K562 (cell line): Measurements from ENCODE around the gene DCUN1D3.

Source experiments
- CHD2 ChIP-seq: IDR thresholded peaks from 2 replicates; pipeline ENCODE4 v1.6.1; 2011; ENCODE audit warnings: low read depth, low read length
- EGR1 ChIP-seq: fragments of 450-650 bp; conservative IDR thresholded peaks from 2 replicates; pipeline ENCODE4 v1.6.1; 2017; ENCODE audit warnings: mild to moderate bottlenecking
- EZH2 ChIP-seq: IDR thresholded peaks from 2 replicates; pipeline ENCODE4 v1.6.1; 2012; ENCODE audit warnings: low read depth, mild to moderate bottlenecking, inconsistent platforms, low read length, borderline replicate concordance
- GABPB1 ChIP-seq: sonication (generic); formaldehyde crosslinking; IDR thresholded peaks from 2 replicates; pipeline ENCODE4 v1.8.0; 2022; ENCODE audit warnings: mild to moderate bottlenecking, missing genetic modification reagents
- HDGF ChIP-seq: fragments of 450-650 bp; IDR thresholded peaks from 2 replicates; pipeline ENCODE4 v1.6.1; 2016
- NFYB ChIP-seq: IDR thresholded peaks from 2 replicates; pipeline ENCODE4 v1.6.1; 2011; ENCODE audit warnings: mild to moderate bottlenecking, moderate library complexity; ENCODE audit not compliant: insufficient read length; ENCODE audit errors: extremely low read depth
- RNF2 ChIP-seq: sonication (generic); IDR thresholded peaks from 2 replicates; pipeline ENCODE4 v1.6.1; 2016
- ZNF121 ChIP-seq: sonication (generic); formaldehyde crosslinking; conservative IDR thresholded peaks from 2 replicates; pipeline ENCODE4 v1.8.0; 2022; ENCODE audit warnings: missing genetic modification reagents
- ZNF449 ChIP-seq: fragments of 250-450 bp; sonication (Bioruptor Pico); IDR thresholded peaks from 2 replicates; pipeline ENCODE4 v1.8.0; 2022; ENCODE audit warnings: moderate library complexity, mild to moderate bottlenecking, inconsistent platforms
- TF ChIP-seq, protein P1 (sequence below), 3 experiments: IDR thresholded peaks in 2 of 3; conservative IDR thresholded peaks in 1 of 3; 2 replicates each; pipeline ENCODE4 v1.5.1; 2011 to 2012; ENCODE audit warnings: low read length in 3 of 3, mild to moderate bottlenecking in 3 of 3, control low read depth in 2 of 3, improper control_type of control experiment in 1 of 3, inconsistent platforms in 1 of 3, low read depth in 1 of 3, mixed read lengths in 1 of 3, moderate library complexity in 1 of 3; ENCODE audit not compliant: insufficient read depth in 2 of 3
- TF ChIP-seq, protein P2 (sequence below): sonication (generic); formaldehyde crosslinking; IDR thresholded peaks from 2 replicates; pipeline ENCODE4 v1.8.0; 2022; ENCODE audit warnings: mild to moderate bottlenecking, low read depth, missing genetic modification reagents

GRCh38 chr16:20865420-20866131 is 34.6 kb downstream of the DCUN1D3 start:
- TF ChIP-seq EGR1, result no peak
- TF ChIP-seq, protein P1, sequence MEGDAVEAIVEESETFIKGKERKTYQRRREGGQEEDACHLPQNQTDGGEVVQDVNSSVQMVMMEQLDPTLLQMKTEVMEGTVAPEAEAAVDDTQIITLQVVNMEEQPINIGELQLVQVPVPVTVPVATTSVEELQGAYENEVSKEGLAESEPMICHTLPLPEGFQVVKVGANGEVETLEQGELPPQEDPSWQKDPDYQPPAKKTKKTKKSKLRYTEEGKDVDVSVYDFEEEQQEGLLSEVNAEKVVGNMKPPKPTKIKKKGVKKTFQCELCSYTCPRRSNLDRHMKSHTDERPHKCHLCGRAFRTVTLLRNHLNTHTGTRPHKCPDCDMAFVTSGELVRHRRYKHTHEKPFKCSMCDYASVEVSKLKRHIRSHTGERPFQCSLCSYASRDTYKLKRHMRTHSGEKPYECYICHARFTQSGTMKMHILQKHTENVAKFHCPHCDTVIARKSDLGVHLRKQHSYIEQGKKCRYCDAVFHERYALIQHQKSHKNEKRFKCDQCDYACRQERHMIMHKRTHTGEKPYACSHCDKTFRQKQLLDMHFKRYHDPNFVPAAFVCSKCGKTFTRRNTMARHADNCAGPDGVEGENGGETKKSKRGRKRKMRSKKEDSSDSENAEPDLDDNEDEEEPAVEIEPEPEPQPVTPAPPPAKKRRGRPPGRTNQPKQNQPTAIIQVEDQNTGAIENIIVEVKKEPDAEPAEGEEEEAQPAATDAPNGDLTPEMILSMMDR (IDR thresholded peaks at IDR 0.05 in 2 of 3, conservative IDR thresholded peaks at IDR 0.05 in 1 of 3; ENCODE audit: insufficient read depth in 2 of 3, low read depth in 1 of 3, low read length in 3 of 3), result no peak
- TF ChIP-seq CHD2, result no peak
- no peak for TF ChIP-seq EZH2
- TF ChIP-seq GABPB1 (CRISPR knock-in tag), result no peak
- TF ChIP-seq, protein P2, sequence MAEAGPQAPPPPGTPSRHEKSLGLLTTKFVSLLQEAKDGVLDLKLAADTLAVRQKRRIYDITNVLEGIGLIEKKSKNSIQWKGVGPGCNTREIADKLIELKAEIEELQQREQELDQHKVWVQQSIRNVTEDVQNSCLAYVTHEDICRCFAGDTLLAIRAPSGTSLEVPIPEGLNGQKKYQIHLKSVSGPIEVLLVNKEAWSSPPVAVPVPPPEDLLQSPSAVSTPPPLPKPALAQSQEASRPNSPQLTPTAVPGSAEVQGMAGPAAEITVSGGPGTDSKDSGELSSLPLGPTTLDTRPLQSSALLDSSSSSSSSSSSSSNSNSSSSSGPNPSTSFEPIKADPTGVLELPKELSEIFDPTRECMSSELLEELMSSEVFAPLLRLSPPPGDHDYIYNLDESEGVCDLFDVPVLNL (CRISPR knock-in tag), result no peak
- no peak for TF ChIP-seq ZNF449 (CRISPR knock-in tag)
- no peak for TF ChIP-seq HDGF
- no peak for TF ChIP-seq ZNF121 (CRISPR knock-in tag)
- no peak for TF ChIP-seq NFYB
- no peak for TF ChIP-seq RNF2
